Fibroblast of lung (primary cell): ENCODE data around the gene SPATA6L.

Source experiments
- EZH2 ChIP-seq: IDR thresholded peaks from 2 replicates; pipeline ENCODE4 v1.5.1; 2012; ENCODE audit warnings: low read length, control low read depth, mild to moderate bottlenecking; ENCODE audit errors: missing control alignments
- TF ChIP-seq, protein P1 (sequence below), 2 donors: IDR thresholded peaks in 1 of 2; conservative IDR thresholded peaks in 1 of 2; 1 replicate in 1 of 2; 2 replicates in 1 of 2; pipeline ENCODE4 v1.5.1; 2011 to 2012; ENCODE audit warnings: low read length in 2 of 2, control low read depth in 1 of 2, inconsistent platforms in 1 of 2, low read depth in 1 of 2, mild to moderate bottlenecking in 1 of 2

DNA sequence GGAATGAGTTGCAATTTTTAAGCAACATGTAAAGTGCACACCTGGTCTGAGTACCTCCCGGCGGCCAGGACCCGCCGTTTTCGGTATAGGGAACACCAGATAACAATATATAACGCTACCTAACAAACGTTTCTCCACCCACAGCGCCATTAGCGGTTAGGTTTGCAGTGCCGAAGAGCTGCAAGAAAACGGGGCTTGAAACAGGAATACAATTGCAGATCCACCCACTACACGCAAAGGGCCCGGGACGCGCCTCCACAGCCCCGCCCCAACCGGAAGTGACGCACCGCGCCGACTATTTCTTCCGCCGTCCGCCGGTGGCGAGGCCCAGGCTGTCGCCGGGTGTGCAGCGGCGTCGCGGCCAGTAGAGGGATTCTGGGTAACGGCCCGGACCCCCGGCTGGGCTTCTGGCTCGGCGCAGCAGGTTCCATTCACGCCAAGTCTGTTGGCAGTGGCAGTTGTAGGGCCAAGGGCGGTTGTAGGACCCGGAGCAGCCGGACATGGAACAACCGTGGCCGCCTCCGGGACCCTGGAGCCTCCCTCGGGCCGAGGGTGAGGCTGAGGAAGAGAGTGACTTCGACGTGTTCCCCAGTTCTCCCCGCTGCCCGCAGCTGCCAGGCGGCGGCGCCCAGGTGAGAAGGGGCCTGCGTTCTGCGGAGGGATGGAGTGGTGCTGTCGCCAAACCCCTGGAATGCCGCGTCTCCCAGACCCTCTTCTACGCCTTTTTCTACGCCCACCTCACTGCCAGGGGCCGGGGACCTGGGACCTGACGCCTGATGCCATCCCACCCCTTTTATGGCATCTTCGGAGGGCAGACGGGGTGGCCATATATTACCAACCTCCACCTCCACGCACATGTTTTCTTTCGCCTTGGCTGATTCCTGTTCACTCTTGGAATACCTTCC, 13.2 kb upstream of the SPATA6L start, which contains the start of gene CDC37L1:
- TF ChIP-seq, protein P1, sequence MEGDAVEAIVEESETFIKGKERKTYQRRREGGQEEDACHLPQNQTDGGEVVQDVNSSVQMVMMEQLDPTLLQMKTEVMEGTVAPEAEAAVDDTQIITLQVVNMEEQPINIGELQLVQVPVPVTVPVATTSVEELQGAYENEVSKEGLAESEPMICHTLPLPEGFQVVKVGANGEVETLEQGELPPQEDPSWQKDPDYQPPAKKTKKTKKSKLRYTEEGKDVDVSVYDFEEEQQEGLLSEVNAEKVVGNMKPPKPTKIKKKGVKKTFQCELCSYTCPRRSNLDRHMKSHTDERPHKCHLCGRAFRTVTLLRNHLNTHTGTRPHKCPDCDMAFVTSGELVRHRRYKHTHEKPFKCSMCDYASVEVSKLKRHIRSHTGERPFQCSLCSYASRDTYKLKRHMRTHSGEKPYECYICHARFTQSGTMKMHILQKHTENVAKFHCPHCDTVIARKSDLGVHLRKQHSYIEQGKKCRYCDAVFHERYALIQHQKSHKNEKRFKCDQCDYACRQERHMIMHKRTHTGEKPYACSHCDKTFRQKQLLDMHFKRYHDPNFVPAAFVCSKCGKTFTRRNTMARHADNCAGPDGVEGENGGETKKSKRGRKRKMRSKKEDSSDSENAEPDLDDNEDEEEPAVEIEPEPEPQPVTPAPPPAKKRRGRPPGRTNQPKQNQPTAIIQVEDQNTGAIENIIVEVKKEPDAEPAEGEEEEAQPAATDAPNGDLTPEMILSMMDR (conservative IDR thresholded peaks at IDR 0.05 in 1 of 2, IDR thresholded peaks at IDR 0.05 in 1 of 2; ENCODE audit: low read depth in 1 of 2, low read length in 2 of 2) = peak; percentile 51
- no peak for TF ChIP-seq EZH2
